Activated CD4-positive, alpha-beta T cell treated with anti-CD3 and anti-CD28 coated beads, Interleukin-10, Interleukin-2, amounts not matched to agents 100 ng/mL and 50 ng/mL, durations not matched to agents 16 hours and 8 hours (primary cell): ENCODE measurements around the gene HDAC11.
"Not testable (repeated sequence)": the region's sequence is repeated elsewhere in the genome, so short reads cannot be mapped to it uniquely, and the experiment has no call there.

Experiments used
- DNase-seq: peaks from one replicate; pipeline ENCODE4 v3.0.0-alpha.2; 2020

HDAC11 gene

GRCh38 chr3:13470894-13471574 is 9.1 kb upstream of the HDAC11 start:
- no peak for DNase-seq

GRCh38 chr3:13472286-13472685 is 7.8 kb upstream of the HDAC11 start:
- no peak for DNase-seq

DNA sequence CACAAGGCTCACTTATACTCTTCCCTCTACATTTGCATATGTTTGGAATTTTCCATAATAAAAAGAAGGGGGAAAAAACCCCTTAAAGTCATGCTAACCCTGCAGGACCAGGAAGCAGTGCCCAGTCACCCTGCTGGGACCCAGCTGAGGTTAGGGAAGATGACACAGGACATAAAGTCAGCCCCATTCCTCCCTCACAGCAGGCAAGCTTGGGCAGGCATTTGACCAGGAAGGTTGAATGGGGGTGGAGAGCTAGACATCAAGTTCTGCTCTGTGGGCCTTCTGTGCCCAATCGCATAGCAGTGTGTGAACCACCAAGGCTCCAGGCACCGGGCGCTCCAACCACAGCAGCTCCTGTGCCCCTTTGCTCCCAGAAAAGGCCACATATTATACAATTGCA is 7.1 kb upstream of the HDAC11 start:
- no peak for DNase-seq

- DNase-seq, result no peak
These were observed 6.1 kb upstream of the HDAC11 start for GRCh38 chr3:13474021-13474420.

DNA sequence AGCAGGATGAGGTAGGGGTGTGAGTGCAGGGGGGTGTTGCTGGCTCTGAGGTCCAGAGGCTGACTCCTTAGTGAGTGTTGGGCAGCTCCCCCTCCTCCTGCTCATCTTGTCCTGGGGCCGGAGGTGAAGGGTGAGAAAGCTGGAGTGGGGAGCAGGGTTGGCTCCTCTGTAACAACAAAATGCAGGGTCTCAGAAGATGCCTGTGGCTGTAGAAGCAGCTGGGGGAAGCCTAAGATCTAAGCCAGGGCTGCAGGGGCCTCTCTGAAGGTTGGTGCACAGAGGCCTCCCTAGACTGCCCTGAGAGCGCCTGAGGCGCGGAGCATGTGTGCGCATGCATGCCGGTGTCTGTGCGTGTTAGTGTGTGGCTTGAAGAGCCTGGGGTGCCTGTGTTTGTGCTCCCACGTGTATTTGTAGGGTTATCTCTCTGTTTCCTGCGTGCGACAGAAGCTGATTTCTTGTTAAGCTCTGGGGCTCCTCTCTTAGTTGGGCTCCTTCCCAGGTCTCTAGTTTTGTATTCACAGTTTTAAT is 5.3 kb upstream of the HDAC11 start:
- DNase-seq, result no peak

- no peak for DNase-seq
These were observed 4.1 kb upstream of the HDAC11 start for GRCh38 chr3:13475871-13476590.

- no peak for DNase-seq
These were observed 2.2 kb upstream of the HDAC11 start for GRCh38 chr3:13477943-13478342.

DNA sequence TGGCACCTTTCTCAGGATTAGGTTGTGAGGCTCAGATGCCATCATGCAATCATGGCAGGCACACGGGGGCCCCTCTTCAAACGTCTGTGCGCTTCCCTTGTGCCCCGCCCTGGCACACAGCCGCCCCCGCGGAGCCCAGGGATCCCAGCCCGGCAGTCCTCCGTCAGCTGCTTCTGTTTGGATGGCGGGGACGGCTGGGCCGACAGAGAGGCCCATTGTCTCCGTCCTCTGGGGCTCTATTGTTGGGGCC is 849 bp upstream of the HDAC11 start:
- DNase-seq, result peak; percentile 31

GRCh38 chr3:13480340-13481318 is 523 bp downstream of the HDAC11 start:
- peak; percentile 13 for DNase-seq

GRCh38 chr3:13482106-13482690 is 2.1 kb downstream of the HDAC11 start:
- no peak for DNase-seq

DNA sequence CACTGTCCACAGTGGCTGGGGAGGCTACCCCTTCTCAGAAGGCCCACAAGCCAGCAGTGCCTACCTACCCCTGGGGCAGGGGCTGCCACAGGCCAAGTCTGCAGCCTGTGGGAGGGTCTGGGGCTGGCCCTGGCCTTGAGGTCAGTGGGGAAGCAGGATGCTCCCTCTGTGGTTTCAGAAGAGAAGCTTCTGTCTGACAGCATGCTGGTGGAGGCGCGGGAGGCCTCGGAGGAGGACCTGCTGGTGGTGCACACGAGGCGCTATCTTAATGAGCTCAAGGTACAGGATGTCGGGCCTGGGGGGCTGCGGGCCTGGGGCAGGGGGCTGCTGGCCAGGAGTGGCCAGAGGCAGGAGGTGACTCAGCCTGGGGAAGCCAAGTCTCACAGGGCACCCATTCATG is 3.2 kb downstream of the HDAC11 start:
- DNase-seq, result no peak

DNA sequence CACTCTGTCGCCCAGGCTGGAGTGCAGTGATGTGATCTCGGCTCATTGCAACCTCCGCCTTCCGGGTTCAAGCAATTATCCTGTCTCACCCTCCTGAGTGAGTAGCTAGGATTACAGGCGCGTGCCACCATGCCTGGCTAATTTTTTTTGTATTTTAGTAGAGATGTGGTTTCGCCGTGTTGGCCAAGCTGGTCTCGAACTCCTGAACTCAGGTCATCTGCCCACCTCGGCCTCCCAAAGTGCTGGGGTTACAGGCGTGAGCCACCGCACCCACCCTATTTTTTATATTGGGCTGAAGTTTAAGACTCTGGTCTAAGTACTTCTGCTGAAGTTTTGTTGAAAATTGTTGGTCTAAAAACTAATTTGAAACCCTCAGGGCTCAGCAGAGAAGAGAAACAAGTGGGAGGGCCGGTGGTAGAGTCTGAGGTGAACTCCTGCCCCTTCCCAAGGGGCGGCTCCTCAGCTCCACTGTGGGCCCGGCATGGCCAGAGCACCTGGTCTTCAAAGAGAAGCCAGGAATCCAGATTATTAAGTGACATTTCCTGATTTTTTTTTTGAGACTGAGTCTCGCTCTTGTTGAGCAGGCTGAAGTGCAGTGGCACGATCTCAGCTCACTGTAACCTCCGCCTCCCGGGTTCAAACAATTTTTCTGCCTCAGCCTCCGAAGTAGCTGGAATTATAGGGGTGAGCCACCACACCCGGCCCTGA is 4.0 kb downstream of the HDAC11 start:
- DNase-seq, result no peak

GRCh38 chr3:13484851-13485590 is 4.9 kb downstream of the HDAC11 start:
- DNase-seq, result no peak

- DNase-seq, result not testable (repeated sequence)
These were observed 5.8 kb downstream of the HDAC11 start for GRCh38 chr3:13485630-13486562.

- DNase-seq, result no peak
These were observed 7.3 kb downstream of the HDAC11 start for GRCh38 chr3:13487403-13487802.

DNA sequence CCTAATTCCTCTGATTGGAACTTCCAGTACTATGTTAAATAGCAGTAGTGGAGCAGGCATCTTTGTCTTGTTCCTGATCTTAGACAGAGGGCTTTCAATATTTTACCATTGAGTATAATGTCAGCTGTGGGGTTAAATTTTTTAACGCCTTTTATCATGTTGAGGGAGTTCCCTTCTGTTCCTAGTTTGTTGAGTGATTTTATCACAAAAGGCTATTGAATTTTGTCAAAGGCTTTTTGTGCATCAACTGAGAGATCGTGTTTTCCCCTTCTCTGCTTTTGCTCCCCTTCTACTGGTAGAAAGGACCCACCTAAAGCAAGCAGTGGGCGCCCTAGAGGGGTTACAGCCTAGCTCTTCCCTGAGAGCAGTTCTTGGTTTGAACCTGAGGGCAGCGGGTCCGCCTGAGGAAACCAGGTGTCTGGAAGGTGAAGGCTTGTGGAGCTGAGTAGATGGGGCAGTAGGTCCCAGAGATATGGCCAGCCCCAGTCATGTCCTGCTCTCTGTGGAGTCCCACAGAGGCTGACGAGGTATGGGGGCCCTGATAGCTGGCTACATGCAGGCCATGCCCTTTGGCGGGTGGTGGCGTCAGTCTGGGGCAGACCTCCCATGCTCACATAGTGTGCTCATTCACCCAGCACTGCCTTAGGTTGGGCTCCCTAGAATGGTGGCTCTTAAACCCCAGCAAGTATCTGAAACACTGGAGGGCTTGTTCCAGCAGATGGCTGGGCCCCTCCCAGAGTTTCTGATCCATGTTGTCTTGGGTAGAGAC is 11.3 kb downstream of the HDAC11 start:
- DNase-seq, result no peak

GRCh38 chr3:13492048-13492447 is 11.9 kb downstream of the HDAC11 start:
- DNase-seq, result no peak

- DNase-seq, result no peak
These were observed 13.1 kb downstream of the HDAC11 start for GRCh38 chr3:13492976-13493866.
